A549 treated with dexamethasone at 1 μM for 4 hours (cell line): ENCODE measurements around the gene PARP15. TPM values are rescaled to one million over a fixed set of nuclear protein-coding genes. Genes with fewer than 3 reads are reported as not detected.

ENCODE experiments used
- total RNA-seq: library from RNA; stranded (reverse); fragments of 200-300 nt; extraction: Qiagen RNA extraction; gene quantifications from 5 replicates; pipeline ENCODE4 v1.2.3, GENCODE V29; 2022

PARP15 gene
- not detected in 5 replicates for total RNA-seq

DNA sequence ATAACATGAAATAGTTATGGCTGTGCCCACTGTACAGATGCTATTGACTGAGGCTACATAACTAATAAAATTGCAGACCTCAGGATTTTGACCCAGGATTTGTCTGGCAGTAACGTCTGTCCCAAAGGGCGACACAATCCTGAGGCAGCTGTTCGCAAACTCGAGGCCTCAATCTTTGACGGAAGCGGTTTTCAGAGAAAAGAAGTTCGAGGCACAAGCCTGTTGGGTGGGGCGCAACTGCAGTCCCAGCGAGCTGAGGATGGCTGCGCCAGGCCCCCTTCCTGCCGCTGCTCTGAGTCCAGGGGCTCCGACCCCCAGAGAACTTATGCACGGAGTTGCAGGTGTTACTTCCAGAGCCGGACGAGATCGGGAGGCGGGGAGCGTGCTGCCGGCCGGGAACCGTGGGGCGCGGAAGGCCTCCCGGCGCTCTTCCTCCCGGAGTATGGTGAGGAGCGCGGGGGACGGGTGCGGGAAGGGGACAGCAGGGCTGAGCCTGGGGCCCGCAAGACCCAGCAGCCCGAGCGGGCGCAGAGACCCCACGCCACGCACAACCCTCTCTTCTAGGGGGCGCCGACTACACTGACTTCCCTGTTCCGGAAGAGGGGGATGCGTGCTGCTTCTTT, at the start of gene PARP15:
TSS of gene PARP15 (plus strand) at position 242 of the 623 bp plus-strand sequence. CDS start at position 260, 18 bp downstream.

GRCh38 chr3:122564155-122564912, 13.1 kb upstream of the PARP15 start, which contains the start of the genes DTX3L and PARP9:
DTX3L (plus strand) TSS chr3:122564338; CDS start chr3:122564427, 89 bp downstream.
PARP9 (minus strand) TSS chr3:122564300; CDS start chr3:122559620, 4,680 bp downstream.

GRCh38 chr3:122680475-122681283, 103.2 kb downstream of the PARP15 start, which contains the start of gene PARP14:
PARP14 (plus strand) TSS chr3:122680839; CDS start chr3:122680884, 45 bp downstream.

Other genes starting within 250 kb of the PARP15 start
- 50.4 to 74.1 TPM (median 52.9 TPM) in 5 replicates for gene MIX23, start 194.4 kb upstream of the PARP15 start, total RNA-seq
- gene FAM162A, start 193.5 kb upstream of the PARP15 start, total RNA-seq: 29.4 to 34.4 TPM (median 31.1 TPM) in 5 replicates
- 2.4 to 3.6 TPM (median 3.1 TPM) in 5 replicates for gene WDR5B, start 161.6 kb upstream of the PARP15 start, total RNA-seq
- gene KPNA1, start 62.7 kb upstream of the PARP15 start, total RNA-seq: 50.3 to 76.3 TPM (median 67.9 TPM) in 5 replicates
- gene PARP9, start 13.3 kb upstream of the PARP15 start, total RNA-seq: 5.2 to 6.4 TPM (median 6.0 TPM) in 5 replicates
- gene DTX3L, start 13.3 kb upstream of the PARP15 start, total RNA-seq: 7.8 to 10.2 TPM (median 9.6 TPM) in 5 replicates
- 8.2 to 10.1 TPM (median 9.4 TPM) in 5 replicates for gene PARP14, start 103.2 kb downstream of the PARP15 start, total RNA-seq
- gene HSPBAP1, start 216.2 kb downstream of the PARP15 start, total RNA-seq: 5.0 to 5.7 TPM (median 5.2 TPM) in 5 replicates
- gene SLC49A4, start 217.4 kb downstream of the PARP15 start, total RNA-seq: 11.5 to 15.6 TPM (median 13.7 TPM) in 5 replicates